Gastrocnemius medialis (tissue), 4 donors: ENCODE measurements around the gene NAA30. TPM values are rescaled to one million over a fixed set of nuclear protein-coding genes. Genes with fewer than 3 reads are reported as not detected.

ENCODE experiments used
- ATAC-seq, 2 donors: fragments of 150-250 bp; one replicate each; pipeline ENCODE4 v1.9.1; 2016
- DNase-seq, 2 donors: peaks; one replicate each; pipeline ENCODE4 v3.0.0-alpha.2; 2019
- H3K27ac ChIP-seq, 4 donors: fragments of 200-600 bp; sonication (generic); 1 replicate in 1 of 4; 2 replicates in 3 of 4; pipeline ENCODE4 v1.5.1; 2016 to 2018; ENCODE audit warnings: mild to moderate bottlenecking in 2 of 4, moderate library complexity in 1 of 4
- H3K27me3 ChIP-seq, 3 donors: fragments of 200-600 bp; sonication (generic) in 2 of 3; 1 replicate in 1 of 3; 2 replicates in 2 of 3; pipeline versions ENCODE4 v1.5.1 to v1.6.0; 2016 to 2019; ENCODE audit warnings: mild to moderate bottlenecking in 1 of 3, moderate library complexity in 1 of 3
- H3K36me3 ChIP-seq, 2 donors: fragments of 200-600 bp; sonication (generic) in 1 of 2; one replicate each; pipeline ENCODE4 v1.5.1; 2017 to 2018
- H3K4me1 ChIP-seq, 2 donors: fragments of 200-600 bp; sonication (generic) in 1 of 2; one replicate each; pipeline ENCODE4 v1.5.1; 2016 to 2017; ENCODE audit warnings: mild to moderate bottlenecking in 2 of 2
- H3K4me3 ChIP-seq, 4 donors: fragments of 200-600 bp; sonication (generic) in 3 of 4; 1 replicate in 1 of 4; 2 replicates in 3 of 4; pipeline ENCODE4 v1.5.1; 2016 to 2019; ENCODE audit warnings: mild to moderate bottlenecking in 2 of 4
- H3K9me3 ChIP-seq, 3 donors: fragments of 200-600 bp; sonication (generic) in 2 of 3; 1 replicate in 1 of 3; 2 replicates in 2 of 3; pipeline ENCODE4 v1.5.1; 2016 to 2019
- CTCF ChIP-seq, 5 experiments: fragments of 450-650 bp in 3 of 5; fragments of 200-600 bp in 2 of 5; sonication (generic) in 2 of 5; IDR thresholded peaks in 4 of 5; conservative IDR thresholded peaks in 1 of 5; 1 replicate in 4 of 5; 2 replicates in 1 of 5; pipeline ENCODE4 v1.5.1; 2016 to 2019; ENCODE audit warnings: antibody characterized with exemption in 5 of 5, mild to moderate bottlenecking in 3 of 5, moderate library complexity in 3 of 5
- POLR2A ChIP-seq, 2 donors: fragments of 450-650 bp; IDR thresholded peaks; one replicate each; pipeline ENCODE4 v1.6.1; 2017; ENCODE audit warnings: antibody characterized with exemption in 2 of 2, mild to moderate bottlenecking in 2 of 2, moderate library complexity in 2 of 2
- in situ Hi-C, 4 donors: fragments of 200-750 bp; cut with MboI; loops; one replicate each; pipeline versions ENCODE4 v1.15.0 to v1.8.0; 2017; ENCODE audit warnings: low sequenced_read_pairs in 4 of 4
- intact Hi-C: fragments of 100-400 bp; cut with DNase I; formaldehyde crosslinking; loops from one replicate; pipeline ENCODE4 v1.15.1; 2023; ENCODE audit warnings: low total_unique reads
- total RNA-seq, 4 donors: library from RNA; depleted of rRNA; stranded (reverse); fragments of >200 nt; gene quantifications; one replicate each; pipeline versions ENCODE4 v1.1.0 to v1.2.3, GENCODE V29; 2016

Gene NAA30
- total RNA-seq, 4 donors from 2014 or later, result 30.9 to 53.7 (median 38.6) TPM

- no peak overlapping the region for H3K4me3 ChIP-seq
- H3K9me3 ChIP-seq, result no peaks in the 10 kb centered on the region
- no peak for TF ChIP-seq POLR2A (IDR thresholded peaks at IDR 0.05)
- TF ChIP-seq CTCF (IDR thresholded peaks at IDR 0.05 in 4 of 5, conservative IDR thresholded peaks at IDR 0.05 in 1 of 5), result no peak
- H3K36me3 ChIP-seq, result no peaks in the 10 kb centered on the region
- in situ Hi-C loops (no loop called here), intact Hi-C loops (no loop called here)
- no peaks in the 10 kb centered on the region for H3K4me1 ChIP-seq
- no peaks in the 10 kb centered on the region for H3K27me3 ChIP-seq
- ATAC-seq, result no peak
- DNase-seq, result no peak
- no peak overlapping the region for H3K27ac ChIP-seq
Measured at GRCh38 chr14:57371013-57371412, 19.4 kb upstream of the NAA30 start.

- H3K4me3 ChIP-seq, result no peak overlapping the region
- TF ChIP-seq CTCF (IDR thresholded peaks at IDR 0.05 in 4 of 5, conservative IDR thresholded peaks at IDR 0.05 in 1 of 5) (no peak), POLR2A (IDR thresholded peaks at IDR 0.05) (no peak)
- in situ Hi-C loops, result no loop called here
- no peaks in the 10 kb centered on the region for H3K36me3 ChIP-seq
- no peak for ATAC-seq
- DNase-seq, result no peak
- no peaks in the 10 kb centered on the region for H3K9me3 ChIP-seq
- no peaks in the 10 kb centered on the region for H3K4me1 ChIP-seq
- H3K27me3 ChIP-seq, result no peaks in the 10 kb centered on the region
- H3K27ac ChIP-seq, result no peak overlapping the region
- intact Hi-C loops, result no loop called here
Measured at GRCh38 chr14:57375156-57375555, 15.2 kb upstream of the NAA30 start.

- in situ Hi-C loops (no loop called here), intact Hi-C loops (no loop called here)
- no peaks in the 10 kb centered on the region for H3K4me1 ChIP-seq
- H3K4me3 ChIP-seq, result no peak overlapping the region
- no peaks in the 10 kb centered on the region for H3K36me3 ChIP-seq
- H3K27me3 ChIP-seq, result no peaks in the 10 kb centered on the region
- DNase-seq (no peak), ATAC-seq (no peak)
- H3K9me3 ChIP-seq, result no peaks in the 10 kb centered on the region
- H3K27ac ChIP-seq, result no peak overlapping the region
- no peak for TF ChIP-seq CTCF (IDR thresholded peaks at IDR 0.05 in 4 of 5, conservative IDR thresholded peaks at IDR 0.05 in 1 of 5)
- TF ChIP-seq POLR2A (IDR thresholded peaks at IDR 0.05), result no peak
Measured at GRCh38 chr14:57378661-57379060, 11.7 kb upstream of the NAA30 start.

- intact Hi-C loops, result no loop called here
- Histone ChIP-seq H3K4me3 (no peak overlapping the region), H3K4me1 (no peaks in the 10 kb centered on the region), H3K36me3 (no peaks in the 10 kb centered on the region), H3K9me3 (no peaks in the 10 kb centered on the region), H3K27me3 (no peaks in the 10 kb centered on the region), H3K27ac (no peak overlapping the region)
- DNase-seq (no peak), ATAC-seq (no peak)
- in situ Hi-C loops, result no loop called here
- TF ChIP-seq CTCF (IDR thresholded peaks at IDR 0.05 in 4 of 5, conservative IDR thresholded peaks at IDR 0.05 in 1 of 5), result no peak
- TF ChIP-seq POLR2A (IDR thresholded peaks at IDR 0.05), result no peak
Measured at GRCh38 chr14:57380935-57381334, 9.5 kb upstream of the NAA30 start.

GRCh38 chr14:57382283-57382682 lies 8.1 kb upstream of the NAA30 start:
- intact Hi-C loops, result no loop called here
- in situ Hi-C loops, result no loop called here
- ATAC-seq (no peak), DNase-seq (no peak)
- no peaks in the 10 kb centered on the region for H3K36me3 ChIP-seq
- H3K27me3 ChIP-seq, result no peaks in the 10 kb centered on the region
- TF ChIP-seq POLR2A (IDR thresholded peaks at IDR 0.05), result no peak
- no peak overlapping the region for H3K4me3 ChIP-seq
- H3K27ac ChIP-seq, result no peak overlapping the region
- H3K9me3 ChIP-seq, result no peaks in the 10 kb centered on the region
- no peaks in the 10 kb centered on the region for H3K4me1 ChIP-seq
